Keratinocyte (primary cell): Measurements from ENCODE around the gene EGR2. TPM values are rescaled to one million over a fixed set of nuclear protein-coding genes. Genes with fewer than 3 reads are reported as not detected.

Experiments used
- DNase-seq: peaks from one replicate; pipeline ENCODE4 v3.0.0-alpha.2; 2011; ENCODE audit warnings: low read depth, missing footprints, low spot score
- FAIRE-seq: peaks from 2 replicates; lab custom pipeline; 2011; peaks lifted over from hg19 to GRCh38; lab: Jason Lieb, UNC
- H2AFZ ChIP-seq: 2 replicates; pipeline ENCODE4 v1.6.0; 2012; ENCODE audit warnings: low read length, control low read depth, inconsistent platforms; ENCODE audit not compliant: control insufficient read depth
- H3K27ac ChIP-seq: 2 replicates; pipeline ENCODE4 v1.5.1; 2011; ENCODE audit warnings: low read length; ENCODE audit not compliant: control insufficient read depth, insufficient read depth
- H3K27me3 ChIP-seq: 3 replicates; pipeline ENCODE4 v1.6.0; 2011; ENCODE audit warnings: low read length; ENCODE audit not compliant: control insufficient read depth, insufficient read depth; ENCODE audit errors: extremely low read depth
- H3K36me3 ChIP-seq, 2 experiments: 2 replicates in 1 of 2; 3 replicates in 1 of 2; pipeline ENCODE4 v1.5.1; 2011; ENCODE audit warnings: low read length in 2 of 2, mild to moderate bottlenecking in 1 of 2; ENCODE audit not compliant: control insufficient read depth in 2 of 2, insufficient read depth in 2 of 2; ENCODE audit errors: extremely low read depth in 1 of 2
- H3K4me1 ChIP-seq: 3 replicates; pipeline ENCODE4 v1.5.1; 2011; ENCODE audit warnings: low read length; ENCODE audit not compliant: control insufficient read depth, insufficient read depth; ENCODE audit errors: extremely low read depth
- H3K4me2 ChIP-seq: 3 replicates; pipeline ENCODE4 v1.6.0; 2011; ENCODE audit warnings: low read depth, low read length; ENCODE audit not compliant: control insufficient read depth, insufficient read depth; ENCODE audit errors: extremely low read depth
- H3K4me3 ChIP-seq, 3 experiments: fragments of 200-600 bp in 1 of 3; sonication (generic) in 1 of 3; 2 replicates in 2 of 3; 3 replicates in 1 of 3; pipeline ENCODE4 v1.5.1; 2011 to 2016; ENCODE audit warnings: low read length in 3 of 3, mild to moderate bottlenecking in 3 of 3, control low read depth in 2 of 3, inconsistent platforms in 1 of 3, low read depth in 1 of 3, mixed read lengths in 1 of 3, mixed run types in 1 of 3, moderate library complexity in 1 of 3; ENCODE audit not compliant: control insufficient read depth in 2 of 3, insufficient read depth in 2 of 3; ENCODE audit errors: extremely low read depth in 1 of 3
- H3K79me2 ChIP-seq: 2 replicates; pipeline ENCODE4 v1.6.0; 2012; ENCODE audit warnings: low read length; ENCODE audit not compliant: control insufficient read depth, insufficient read depth
- H3K9ac ChIP-seq: 3 replicates; pipeline ENCODE4 v1.6.0; 2011; ENCODE audit warnings: low read length; ENCODE audit not compliant: control insufficient read depth, insufficient read depth; ENCODE audit errors: extremely low read depth
- H3K9me1 ChIP-seq: 3 replicates; pipeline ENCODE4 v1.6.0; 2011; ENCODE audit warnings: low read length; ENCODE audit not compliant: control insufficient read depth, insufficient read depth; ENCODE audit errors: extremely low read depth
- H3K9me3 ChIP-seq: 2 replicates; pipeline ENCODE4 v1.5.1; 2012; ENCODE audit warnings: low read depth, low read length; ENCODE audit not compliant: control insufficient read depth
- H4K20me1 ChIP-seq: 3 replicates; pipeline ENCODE4 v1.6.0; 2011; ENCODE audit warnings: low read length; ENCODE audit not compliant: control insufficient read depth, insufficient read depth; ENCODE audit errors: extremely low read depth
- EZH2 ChIP-seq: IDR thresholded peaks from one replicate; pipeline ENCODE4 v1.6.1; 2012; ENCODE audit warnings: inconsistent platforms, mild to moderate bottlenecking, low read length, moderate library complexity
- dilution Hi-C: fragments of 300-500 bp; cut with MboI; formaldehyde crosslinking; loops from one replicate; pipeline ENCODE4 v1.7.0; 2020; ENCODE audit warnings: low sequenced_read_pairs; ENCODE audit not compliant: extremely low pct_ligation_motif_present
- polyA plus RNA-seq, 5 experiments: library from polyadenylated mRNA; depleted of rRNA in 3 of 5; stranded (reverse) in 3 of 5; stranded (forward) in 1 of 5; unstranded in 1 of 5; fragments of >200 nt; gene quantifications; 1 replicate in 1 of 5; 2 replicates in 3 of 5; 3 replicates in 1 of 5; pipeline versions ENCODE4 v1.2.1 to v1.2.3, GENCODE V29; 2011 to 2012; ENCODE audit warnings: missing spikeins in 2 of 5, low read depth in 1 of 5, low replicate concordance in 1 of 5
- TF ChIP-seq, protein P1 (sequence below), 3 experiments: IDR thresholded peaks in 1 of 3; conservative IDR thresholded peaks in 1 of 3; optimal IDR thresholded peaks in 1 of 3; 2 replicates in 2 of 3; 3 replicates in 1 of 3; pipeline versions ENCODE3 to v1.5.1; 2011; ENCODE audit warnings: low read length in 3 of 3, mild to moderate bottlenecking in 3 of 3, moderate library complexity in 2 of 3, control low read depth in 1 of 3, inconsistent platforms in 1 of 3; ENCODE audit not compliant: insufficient read depth in 2 of 3; ENCODE audit errors: extremely low read depth in 1 of 3

Gene EGR2
- polyA plus RNA-seq, 1 donor (not counting 4 experiments of a cell fraction or from before 2014, with no cell fraction given), result 0.22 TPM

DNA sequence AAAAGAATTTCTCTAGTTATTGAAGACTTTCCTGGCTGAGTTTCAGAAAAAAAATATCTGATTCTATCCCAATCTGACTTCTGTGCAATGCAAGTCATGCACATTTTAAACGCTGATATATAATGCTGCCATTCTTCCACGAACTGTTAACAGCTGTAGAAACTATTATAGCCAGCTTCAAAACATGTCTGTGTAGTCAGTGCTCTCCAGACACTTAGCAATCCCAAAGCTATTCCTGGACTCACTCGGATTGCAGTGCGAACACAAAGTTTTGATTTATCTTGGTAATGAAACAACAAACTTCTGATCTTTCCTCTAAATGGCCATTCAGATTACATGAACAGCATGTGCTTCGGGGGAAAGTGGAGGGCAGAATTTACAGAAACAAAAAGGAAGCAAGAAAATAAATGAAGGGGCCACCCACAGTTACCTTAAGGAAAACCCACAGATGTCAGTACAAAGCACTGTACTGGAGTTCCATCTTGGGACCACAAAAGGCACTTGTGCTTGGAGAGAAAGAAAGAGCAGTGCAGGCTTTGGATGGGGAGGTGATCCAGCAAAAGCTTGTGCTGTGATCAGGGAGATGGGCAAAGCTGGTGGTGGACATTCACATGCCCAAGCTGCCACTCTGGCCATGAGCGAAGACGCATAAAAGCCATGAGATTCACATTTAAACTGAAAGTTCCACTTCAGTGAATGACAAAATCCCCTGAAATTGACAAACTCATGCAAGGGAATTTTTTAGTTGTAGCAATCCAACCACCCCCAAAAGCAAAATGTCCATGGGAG is 43.8 kb downstream of the EGR2 start:
- H3K4me1 ChIP-seq, result no peaks in the 10 kb centered on the region
- dilution Hi-C loops, result no loop called here
- H3K79me2 ChIP-seq, result no peaks in the 10 kb centered on the region
- no peak overlapping the region for H3K9ac ChIP-seq
- H3K36me3 ChIP-seq, result no peaks in the 10 kb centered on the region
- no peaks in the 10 kb centered on the region for H3K9me3 ChIP-seq
- no peak overlapping the region for H2AFZ ChIP-seq
- H3K27ac ChIP-seq, result no peak overlapping the region
- H3K4me3 ChIP-seq, result no peak overlapping the region
- TF ChIP-seq, protein P1, sequence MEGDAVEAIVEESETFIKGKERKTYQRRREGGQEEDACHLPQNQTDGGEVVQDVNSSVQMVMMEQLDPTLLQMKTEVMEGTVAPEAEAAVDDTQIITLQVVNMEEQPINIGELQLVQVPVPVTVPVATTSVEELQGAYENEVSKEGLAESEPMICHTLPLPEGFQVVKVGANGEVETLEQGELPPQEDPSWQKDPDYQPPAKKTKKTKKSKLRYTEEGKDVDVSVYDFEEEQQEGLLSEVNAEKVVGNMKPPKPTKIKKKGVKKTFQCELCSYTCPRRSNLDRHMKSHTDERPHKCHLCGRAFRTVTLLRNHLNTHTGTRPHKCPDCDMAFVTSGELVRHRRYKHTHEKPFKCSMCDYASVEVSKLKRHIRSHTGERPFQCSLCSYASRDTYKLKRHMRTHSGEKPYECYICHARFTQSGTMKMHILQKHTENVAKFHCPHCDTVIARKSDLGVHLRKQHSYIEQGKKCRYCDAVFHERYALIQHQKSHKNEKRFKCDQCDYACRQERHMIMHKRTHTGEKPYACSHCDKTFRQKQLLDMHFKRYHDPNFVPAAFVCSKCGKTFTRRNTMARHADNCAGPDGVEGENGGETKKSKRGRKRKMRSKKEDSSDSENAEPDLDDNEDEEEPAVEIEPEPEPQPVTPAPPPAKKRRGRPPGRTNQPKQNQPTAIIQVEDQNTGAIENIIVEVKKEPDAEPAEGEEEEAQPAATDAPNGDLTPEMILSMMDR (optimal IDR thresholded peaks at IDR 0.05 in 1 of 3, IDR thresholded peaks at IDR 0.05 in 1 of 3, conservative IDR thresholded peaks at IDR 0.05 in 1 of 3; ENCODE audit: extremely low read depth in 1 of 3, insufficient read depth in 2 of 3, low read length in 3 of 3), result no peak
- TF ChIP-seq EZH2, result no peak
- no peak overlapping the region for H3K4me2 ChIP-seq
- FAIRE-seq (no peak), DNase-seq (no peak)
- H3K27me3 ChIP-seq, result no peaks in the 10 kb centered on the region
- H3K9me1 ChIP-seq, result no peaks in the 10 kb centered on the region
- H4K20me1 ChIP-seq, result no peaks in the 10 kb centered on the region

DNA sequence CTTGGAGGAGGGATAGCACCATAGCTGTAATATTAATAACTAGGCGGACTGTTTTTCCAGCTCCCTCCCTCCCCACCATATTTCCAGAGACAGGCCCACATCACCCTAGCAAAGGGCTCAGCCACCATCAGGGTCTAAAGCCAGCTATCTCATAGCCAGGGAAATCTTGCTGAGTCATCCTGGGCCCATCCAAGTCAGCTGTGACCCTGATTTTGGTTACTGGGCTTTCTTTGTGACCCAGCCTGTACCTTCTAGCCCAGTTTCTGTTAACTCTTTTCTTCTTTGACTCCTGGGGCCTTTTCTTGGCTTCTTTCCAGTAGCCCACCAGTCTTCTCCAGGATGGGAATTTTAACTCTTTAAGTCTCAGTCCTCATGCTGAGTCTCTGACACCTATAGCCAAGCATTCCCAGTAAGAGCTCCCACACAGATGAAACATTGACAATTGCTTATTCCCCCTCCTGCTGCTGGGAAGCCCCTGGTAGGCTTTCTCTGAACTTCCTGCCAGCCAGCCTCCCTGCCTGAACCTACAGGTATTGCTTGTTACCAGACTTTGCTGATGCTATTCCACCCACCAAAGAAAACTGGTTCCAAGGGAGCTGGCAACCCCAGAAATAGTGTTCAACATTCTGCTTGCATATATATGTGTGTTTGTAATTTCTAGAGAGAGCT is 46.5 kb downstream of the EGR2 start:
- Histone ChIP-seq H3K4me2 (no peak overlapping the region), H3K4me1 (no peaks in the 10 kb centered on the region), H3K9me3 (no peaks in the 10 kb centered on the region), H3K36me3 (no peaks in the 10 kb centered on the region), H3K9ac (no peak overlapping the region), H4K20me1 (no peaks in the 10 kb centered on the region), H2AFZ (no peak overlapping the region), H3K4me3 (no peak overlapping the region), H3K27me3 (no peaks in the 10 kb centered on the region), H3K79me2 (no peaks in the 10 kb centered on the region), H3K27ac (no peak overlapping the region), H3K9me1 (no peaks in the 10 kb centered on the region)
- dilution Hi-C loops, result no loop called here
- TF ChIP-seq, protein P1 (optimal IDR thresholded peaks at IDR 0.05 in 1 of 3, IDR thresholded peaks at IDR 0.05 in 1 of 3, conservative IDR thresholded peaks at IDR 0.05 in 1 of 3; ENCODE audit: extremely low read depth in 1 of 3, insufficient read depth in 2 of 3, low read length in 3 of 3), result no peak
- no peak for TF ChIP-seq EZH2
- FAIRE-seq (no peak), DNase-seq (no peak)
